Cardiac muscle cell (in vitro differentiated cells and primary cell): ENCODE results near the gene STARD13. TPM values are rescaled to one million over a fixed set of nuclear protein-coding genes. Genes with fewer than 3 reads are reported as not detected.

ENCODE experiments used
- DNase-seq, 2 donors: peaks; one replicate each; pipeline versions ENCODE4 v3.0.0 to v3.0.0-alpha.2; 2010 to 2017; ENCODE audit warnings: low read depth in 1 of 2, low spot score in 1 of 2
- H3K27ac ChIP-seq: fragments of 200-600 bp; sonication (generic); 2 replicates; pipeline ENCODE4 v1.5.1; 2016
- H3K27me3 ChIP-seq: fragments of 200-600 bp; sonication (generic); 2 replicates; pipeline ENCODE4 v1.6.0; 2016; ENCODE audit warnings: control low read depth
- H3K36me3 ChIP-seq: fragments of 200-600 bp; sonication (generic); 2 replicates; pipeline ENCODE4 v1.5.1; 2016; ENCODE audit warnings: control low read depth
- H3K4me1 ChIP-seq: fragments of 200-600 bp; sonication (generic); 2 replicates; pipeline ENCODE4 v1.8.1; 2017; ENCODE audit warnings: low read depth, mild to moderate bottlenecking, mixed run types
- H3K4me3 ChIP-seq: fragments of 200-600 bp; sonication (generic); 2 replicates; pipeline ENCODE4 v1.5.1; 2016; ENCODE audit warnings: mild to moderate bottlenecking
- H3K9me3 ChIP-seq: fragments of 200-600 bp; sonication (generic); 2 replicates; pipeline ENCODE4 v1.5.1; 2017; ENCODE audit warnings: low read depth, mild to moderate bottlenecking, control low read depth
- CTCF ChIP-seq: IDR thresholded peaks from 2 replicates; pipeline ENCODE4 v1.5.1; 2012; ENCODE audit warnings: low read depth, mild to moderate bottlenecking, low read length
- polyA plus RNA-seq: library from polyadenylated mRNA; unstranded; fragments of >200 nt; fragmentation: Nextera tagmentation; extraction: Ambion mirVana; gene quantifications from 2 replicates; pipeline ENCODE4 v1.2.1, GENCODE V29; 2016
- total RNA-seq: library from RNA; depleted of rRNA; stranded (reverse); fragments of >200 nt; gene quantifications from 2 replicates; pipeline ENCODE4 v1.2.3, GENCODE V29; 2016

The STARD13 gene
- total and polyA plus RNA-seq, 2 experiments from 2014 or later: 16.5 to 23.5 TPM

DNA sequence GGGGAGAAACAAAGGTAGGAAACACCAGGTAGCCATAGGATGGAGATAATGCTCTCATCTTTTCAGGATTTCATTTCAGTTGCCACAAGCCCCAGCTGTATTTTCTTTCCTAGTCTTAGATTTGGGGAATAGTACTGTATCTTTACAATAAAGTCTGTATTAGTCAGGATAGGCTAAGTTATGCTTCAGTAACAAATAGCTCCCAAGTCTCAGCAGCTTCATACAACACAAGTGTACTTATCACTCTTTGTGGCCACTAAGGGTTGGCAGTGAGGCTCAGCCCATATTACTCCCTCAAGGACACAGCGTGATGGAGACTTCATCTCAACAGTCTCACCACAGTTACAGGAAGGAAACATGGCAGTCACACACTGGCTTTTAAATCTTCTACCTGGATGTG lies 61.4 kb downstream of the STARD13 start:
- DNase-seq: no peak
- Histone ChIP-seq H3K4me1 (peaks cover 21% of the 10 kb centered on the region), H3K9me3 (no peaks in the 10 kb centered on the region), H3K27ac (no peak overlapping the region), H3K36me3 (no peaks in the 10 kb centered on the region), H3K4me3 (no peak overlapping the region), H3K27me3 (no peaks in the 10 kb centered on the region)
- no peak for TF ChIP-seq CTCF

- DNase-seq: no peak
- no peak for TF ChIP-seq CTCF
- H3K27ac ChIP-seq: no peak overlapping the region
- H3K27me3 ChIP-seq: no peaks in the 10 kb centered on the region
- no peak overlapping the region for H3K4me3 ChIP-seq
- H3K4me1 ChIP-seq: peaks cover 15% of the 10 kb centered on the region
- H3K36me3 ChIP-seq: no peaks in the 10 kb centered on the region
- H3K9me3 ChIP-seq: no peaks in the 10 kb centered on the region
Measured at GRCh38 chr13:33219926-33220325, 65.6 kb downstream of the STARD13 start.

GRCh38 chr13:33218426-33218825 lies 67.1 kb downstream of the STARD13 start:
- H3K4me1 ChIP-seq: peaks cover 27% of the 10 kb centered on the region
- no peak overlapping the region for H3K4me3 ChIP-seq
- H3K9me3 ChIP-seq: no peaks in the 10 kb centered on the region
- no peak for DNase-seq
- no peaks in the 10 kb centered on the region for H3K27me3 ChIP-seq
- H3K36me3 ChIP-seq: no peaks in the 10 kb centered on the region
- no peak for TF ChIP-seq CTCF
- H3K27ac ChIP-seq: no peak overlapping the region

GRCh38 chr13:33218020-33218419 lies 67.5 kb downstream of the STARD13 start:
- no peak overlapping the region for H3K4me3 ChIP-seq
- H3K4me1 ChIP-seq: peaks cover 31% of the 10 kb centered on the region
- no peaks in the 10 kb centered on the region for H3K27me3 ChIP-seq
- no peak overlapping the region for H3K27ac ChIP-seq
- peak in 1 of 2 donors; percentile 62 for DNase-seq
- H3K36me3 ChIP-seq: no peaks in the 10 kb centered on the region
- no peaks in the 10 kb centered on the region for H3K9me3 ChIP-seq
- TF ChIP-seq CTCF: no peak

DNA sequence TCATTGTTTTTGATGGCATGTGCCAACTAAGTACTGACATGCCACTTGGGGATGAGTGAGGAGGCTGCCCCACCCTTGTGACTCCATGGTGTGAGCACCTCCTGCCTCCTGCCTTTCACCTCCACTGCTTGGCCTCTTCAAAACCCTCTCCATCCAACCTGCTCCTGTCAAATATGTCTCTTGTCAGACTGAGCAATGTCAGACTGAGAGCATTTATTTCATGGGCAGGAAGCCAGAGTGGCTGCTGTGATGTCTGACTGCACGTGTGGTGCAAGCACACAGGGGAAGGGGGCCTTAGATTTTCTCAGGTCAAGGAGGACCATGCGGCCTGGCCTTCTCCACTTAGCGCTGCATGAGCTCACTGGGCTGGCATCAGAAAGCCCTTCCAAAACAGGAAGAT lies 68.3 kb downstream of the STARD13 start:
- Histone ChIP-seq H3K27ac (no peak overlapping the region), H3K4me3 (no peak overlapping the region), H3K36me3 (no peaks in the 10 kb centered on the region), H3K4me1 (peaks cover 32% of the 10 kb centered on the region), H3K27me3 (no peaks in the 10 kb centered on the region), H3K9me3 (no peaks in the 10 kb centered on the region)
- no peak for DNase-seq
- TF ChIP-seq CTCF: no peak

DNA sequence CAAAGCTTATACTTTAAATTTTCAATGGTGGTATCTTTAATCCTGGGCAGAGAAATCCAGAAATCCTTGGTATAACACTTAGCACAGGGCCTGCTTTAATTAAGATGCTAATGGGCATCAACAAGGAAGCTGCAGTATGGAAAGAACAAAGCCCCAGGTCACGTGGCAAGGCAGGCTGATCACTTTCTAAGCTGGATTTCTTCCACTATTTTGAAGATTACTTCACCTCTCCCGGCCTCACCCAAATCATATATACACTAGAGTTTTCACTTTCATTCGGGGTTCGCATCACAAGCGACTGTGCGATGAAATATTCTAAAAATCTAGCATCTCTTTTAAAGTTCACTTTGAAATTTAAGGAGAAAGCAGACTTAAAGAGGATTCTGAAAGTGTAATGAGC lies 71.8 kb downstream of the STARD13 start:
- no peak for TF ChIP-seq CTCF
- DNase-seq: peak in 1 of 2 donors; percentile 59
- Histone ChIP-seq H3K4me1 (peaks cover 36% of the 10 kb centered on the region), H3K9me3 (no peaks in the 10 kb centered on the region), H3K4me3 (no peak overlapping the region), H3K27ac (no peak overlapping the region), H3K27me3 (no peaks in the 10 kb centered on the region), H3K36me3 (no peaks in the 10 kb centered on the region)
